CD14-positive monocyte (primary cell): ENCODE results near the gene LRRN4. TPM values are rescaled to one million over a fixed set of nuclear protein-coding genes. Genes with fewer than 3 reads are reported as not detected.

Source experiments
- DNase-seq, 3 donors: peaks; one replicate each; pipeline ENCODE4 v3.0.0-alpha.2; 2011 to 2022
- H2AFZ ChIP-seq: 2 replicates; pipeline ENCODE4 v1.6.0; 2012; ENCODE audit warnings: mild to moderate bottlenecking, low read depth, low read length, inconsistent platforms; ENCODE audit not compliant: insufficient read depth, poor library complexity, severe bottlenecking
- H3K27ac ChIP-seq, 2 donors: 1 replicate in 1 of 2; 2 replicates in 1 of 2; pipeline ENCODE4 v1.5.1; 2012 to 2013; ENCODE audit warnings: low read length in 2 of 2, control low read depth in 1 of 2, inconsistent platforms in 1 of 2, low read depth in 1 of 2, mild to moderate bottlenecking in 1 of 2
- H3K27me3 ChIP-seq, 2 donors: one replicate each; pipeline versions ENCODE4 v1.6.0 to v1.6.1; 2011 to 2013; ENCODE audit warnings: low read length in 2 of 2; ENCODE audit not compliant: control insufficient read depth in 2 of 2, insufficient read depth in 2 of 2
- H3K36me3 ChIP-seq, 2 donors: replicated peaks in 1 of 2; 1 replicate in 1 of 2; 2 replicates in 1 of 2; pipeline versions ENCODE4 v1.5.1 to v1.6.1; 2012 to 2013; ENCODE audit warnings: low read length in 2 of 2, control low read depth in 1 of 2, inconsistent platforms in 1 of 2, mild to moderate bottlenecking in 1 of 2; ENCODE audit not compliant: insufficient read depth in 2 of 2, control insufficient read depth in 1 of 2
- H3K4me1 ChIP-seq, 2 donors: 1 replicate in 1 of 2; 2 replicates in 1 of 2; pipeline versions ENCODE4 v1.5.1 to v1.6.1; 2012 to 2013; ENCODE audit warnings: low read length in 2 of 2, control low read depth in 1 of 2, inconsistent platforms in 1 of 2, mild to moderate bottlenecking in 1 of 2, moderate library complexity in 1 of 2; ENCODE audit not compliant: insufficient read depth in 2 of 2, control insufficient read depth in 1 of 2
- H3K4me2 ChIP-seq: replicated peaks from 2 replicates; pipeline ENCODE3; 2012; ENCODE audit warnings: low read length, moderate library complexity, mild to moderate bottlenecking; ENCODE audit not compliant: poor library complexity, severe bottlenecking; ENCODE audit errors: extremely low read depth
- H3K4me3 ChIP-seq, 3 experiments: fragments of 200-600 bp in 1 of 3; sonication (generic) in 1 of 3; replicated peaks in 1 of 3; 1 replicate in 2 of 3; 2 replicates in 1 of 3; pipeline ENCODE4 v1.5.1; 2011 to 2013; ENCODE audit warnings: low read length in 3 of 3, mild to moderate bottlenecking in 3 of 3, control low read depth in 2 of 3, low read depth in 2 of 3, inconsistent platforms in 1 of 3, moderate library complexity in 1 of 3
- H3K79me2 ChIP-seq: 2 replicates; pipeline ENCODE4 v1.6.0; 2012; ENCODE audit warnings: mild to moderate bottlenecking, control low read depth, inconsistent platforms, low read length, moderate library complexity; ENCODE audit not compliant: insufficient read depth
- H3K9ac ChIP-seq: 2 replicates; pipeline ENCODE4 v1.6.0; 2017; ENCODE audit warnings: low read length, mild to moderate bottlenecking; ENCODE audit not compliant: insufficient read depth, poor library complexity, severe bottlenecking
- H3K9me3 ChIP-seq, 2 donors: replicated peaks in 1 of 2; 1 replicate in 1 of 2; 2 replicates in 1 of 2; pipeline versions ENCODE4 v1.5.1 to v1.6.1; 2012 to 2013; ENCODE audit warnings: low read length in 2 of 2, control low read depth in 1 of 2; ENCODE audit not compliant: control insufficient read depth in 1 of 2, insufficient read depth in 1 of 2
- H4K20me1 ChIP-seq: 2 replicates; pipeline ENCODE4 v1.6.0; 2012; ENCODE audit warnings: mild to moderate bottlenecking, low read length, control low read depth, moderate library complexity; ENCODE audit not compliant: insufficient read depth
- H3K27ac Mint-ChIP-seq, 7 donors: one replicate each; pipeline ENCODE4 v1.8.0; 2020; ENCODE audit warnings: mild to moderate bottlenecking in 7 of 7, mixed read lengths in 7 of 7, moderate library complexity in 6 of 7, inconsistent platforms in 2 of 7
- H3K27me3 Mint-ChIP-seq, 3 donors: one replicate each; pipeline ENCODE4 v1.8.0; 2021 to 2022; ENCODE audit warnings: low read depth in 3 of 3, mild to moderate bottlenecking in 3 of 3, mixed read lengths in 3 of 3, moderate library complexity in 3 of 3, inconsistent platforms in 1 of 3
- H3K36me3 Mint-ChIP-seq, 2 donors: one replicate each; pipeline ENCODE4 v1.8.0; 2020; ENCODE audit warnings: mixed read lengths in 2 of 2, inconsistent platforms in 1 of 2, mild to moderate bottlenecking in 1 of 2
- H3K4me1 Mint-ChIP-seq: one replicate; pipeline ENCODE4 v1.8.0; 2020; ENCODE audit warnings: mild to moderate bottlenecking, mixed read lengths
- H3K4me3 Mint-ChIP-seq, 2 donors: one replicate each; pipeline ENCODE4 v1.8.0; 2020; ENCODE audit warnings: mild to moderate bottlenecking in 2 of 2, mixed read lengths in 2 of 2, moderate library complexity in 1 of 2
- H3K9me3 Mint-ChIP-seq, 7 donors: one replicate each; pipeline ENCODE4 v1.8.0; 2020 to 2022; ENCODE audit warnings: mixed read lengths in 7 of 7, mild to moderate bottlenecking in 6 of 7, moderate library complexity in 6 of 7, inconsistent platforms in 2 of 7
- WGBS: methylation state at CpG from one replicate; pipeline ENCODE4 v1.1.5; 2013; ENCODE audit warnings: missing lambda C conversion rate; ENCODE audit not compliant: insufficient coverage; 5-methylcytosine and 5-hydroxymethylcytosine counted together
- intact Hi-C, 2 donors: fragments of 100-400 bp; cut with micrococcal nuclease; formaldehyde crosslinking; loops; one replicate each; pipeline versions ENCODE4 v1.15.0 to v1.15.1; 2023
- polyA plus RNA-seq, 3 donors: library from polyadenylated mRNA; depleted of rRNA in 1 of 3; unstranded in 2 of 3; stranded (reverse) in 1 of 3; fragments of 300-500 nt in 2 of 3; fragments of >200 nt in 1 of 3; fragmentation: Illumina TruSeq in 2 of 3; gene quantifications; 1 replicate in 2 of 3; 2 replicates in 1 of 3; pipeline ENCODE4 v1.2.3, GENCODE V29; 2012 to 2021
- TF ChIP-seq, protein P1 (sequence below): fragments of 200-600 bp; IDR thresholded peaks from one replicate; pipeline ENCODE4 v1.8.0; 2022; ENCODE audit warnings: antibody characterized with exemption, mild to moderate bottlenecking

Gene LRRN4
- polyA plus RNA-seq, 3 donors, result not detected

- peaks cover 75 to 89% of the 10 kb centered on the region in 2 donors for H3K36me3 ChIP-seq
- peaks cover 0 to 8% (median 0%) of the 10 kb centered on the region in 7 donors for H3K9me3 Mint-ChIP-seq
- H3K79me2 ChIP-seq, result no peaks in the 10 kb centered on the region
- H3K27me3 ChIP-seq, result no peaks in the 10 kb centered on the region
- H2AFZ ChIP-seq, result no peak overlapping the region
- no peak overlapping the region for H3K4me3 Mint-ChIP-seq
- peaks cover 0 to 2% (median 0%) of the 10 kb centered on the region in 3 donors for H3K27me3 Mint-ChIP-seq
- no peaks in the 10 kb centered on the region for H3K9me3 ChIP-seq
- peaks cover 11% of the 10 kb centered on the region for H3K4me1 Mint-ChIP-seq
- no peak overlapping the region for H3K27ac ChIP-seq
- intact Hi-C loops, result no loop called here
- peaks cover 16% of the 10 kb centered on the region for H4K20me1 ChIP-seq
- H3K27ac Mint-ChIP-seq, result peak overlapping the region in 1 of 7 donors; percentile 20
- 100% methylated on average over 3 of the region's 3 CpGs for WGBS
- H3K9ac ChIP-seq, result no peak overlapping the region
- TF ChIP-seq, protein P1, sequence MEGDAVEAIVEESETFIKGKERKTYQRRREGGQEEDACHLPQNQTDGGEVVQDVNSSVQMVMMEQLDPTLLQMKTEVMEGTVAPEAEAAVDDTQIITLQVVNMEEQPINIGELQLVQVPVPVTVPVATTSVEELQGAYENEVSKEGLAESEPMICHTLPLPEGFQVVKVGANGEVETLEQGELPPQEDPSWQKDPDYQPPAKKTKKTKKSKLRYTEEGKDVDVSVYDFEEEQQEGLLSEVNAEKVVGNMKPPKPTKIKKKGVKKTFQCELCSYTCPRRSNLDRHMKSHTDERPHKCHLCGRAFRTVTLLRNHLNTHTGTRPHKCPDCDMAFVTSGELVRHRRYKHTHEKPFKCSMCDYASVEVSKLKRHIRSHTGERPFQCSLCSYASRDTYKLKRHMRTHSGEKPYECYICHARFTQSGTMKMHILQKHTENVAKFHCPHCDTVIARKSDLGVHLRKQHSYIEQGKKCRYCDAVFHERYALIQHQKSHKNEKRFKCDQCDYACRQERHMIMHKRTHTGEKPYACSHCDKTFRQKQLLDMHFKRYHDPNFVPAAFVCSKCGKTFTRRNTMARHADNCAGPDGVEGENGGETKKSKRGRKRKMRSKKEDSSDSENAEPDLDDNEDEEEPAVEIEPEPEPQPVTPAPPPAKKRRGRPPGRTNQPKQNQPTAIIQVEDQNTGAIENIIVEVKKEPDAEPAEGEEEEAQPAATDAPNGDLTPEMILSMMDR, result no peak
- peaks cover 75 to 89% of the 10 kb centered on the region in 2 donors for H3K36me3 Mint-ChIP-seq
- no peaks in the 10 kb centered on the region for H3K4me1 ChIP-seq
- no peak for DNase-seq
- H3K4me2 ChIP-seq, result no peak overlapping the region
- H3K4me3 ChIP-seq, result no peak overlapping the region
Observed at GRCh38 chr20:6038256-6038655, 15.6 kb downstream of the LRRN4 start.

GRCh38 chr20:6037082-6037481 is 16.8 kb downstream of the LRRN4 start:
- Histone ChIP-seq H3K27me3 (no peaks in the 10 kb centered on the region), H3K4me2 (no peak overlapping the region), H2AFZ (no peak overlapping the region), H3K79me2 (no peaks in the 10 kb centered on the region), H3K9me3 (no peaks in the 10 kb centered on the region), H3K27ac (no peak overlapping the region), H3K4me3 (no peak overlapping the region), H4K20me1 (peaks cover 17% of the 10 kb centered on the region), H3K36me3 (peaks cover 81 to 95% of the 10 kb centered on the region in 2 donors), H3K4me1 (no peaks in the 10 kb centered on the region), H3K9ac (no peak overlapping the region)
- TF ChIP-seq, protein P1, result no peak
- no peak overlapping the region for H3K4me3 Mint-ChIP-seq
- peaks cover 14% of the 10 kb centered on the region for H3K4me1 Mint-ChIP-seq
- peaks cover 79 to 95% of the 10 kb centered on the region in 2 donors for H3K36me3 Mint-ChIP-seq
- no peak overlapping the region for H3K27ac Mint-ChIP-seq
- intact Hi-C loops, result no loop called here
- H3K9me3 Mint-ChIP-seq, result peaks cover 0 to 7% (median 0%) of the 10 kb centered on the region in 7 donors
- H3K27me3 Mint-ChIP-seq, result peaks cover 0 to 2% (median 0%) of the 10 kb centered on the region in 3 donors
- DNase-seq, result no peak
- WGBS, result no CpG with 5 or more reads among the region's 1 CpG
